ENCODE results near the gene TMEM131L. TPM values are rescaled to one million over a fixed set of nuclear protein-coding genes. Genes with fewer than 3 reads are reported as not detected.

TMEM131L gene
- polyA plus RNA-seq, 1 donor = 36.6 TPM

- DNase-seq = no peak
These were observed 6.2 kb downstream of the TMEM131L start for GRCh38 chr4:153472122-153473037.

- DNase-seq = no peak
These were observed 8.1 kb downstream of the TMEM131L start for GRCh38 chr4:153474251-153474650.

- no peak for DNase-seq
These were observed 10.8 kb downstream of the TMEM131L start for GRCh38 chr4:153476829-153477574.

GRCh38 chr4:153479101-153479500, 12.9 kb downstream of the TMEM131L start:
- no peak for DNase-seq

- DNase-seq = no peak
These were observed 14.5 kb downstream of the TMEM131L start for GRCh38 chr4:153480704-153481103.

GRCh38 chr4:153481478-153481877, 15.3 kb downstream of the TMEM131L start:
- DNase-seq = no peak

- DNase-seq = no peak
These were observed 17.6 kb downstream of the TMEM131L start for GRCh38 chr4:153483432-153484418.

- DNase-seq = no peak
These were observed 19.2 kb downstream of the TMEM131L start for GRCh38 chr4:153485359-153485758.

- no peak for DNase-seq
These were observed 19.7 kb downstream of the TMEM131L start for GRCh38 chr4:153485860-153486259.

GRCh38 chr4:153486281-153487151, 20.4 kb downstream of the TMEM131L start:
- no peak for DNase-seq

- no peak for DNase-seq
These were observed 22.1 kb downstream of the TMEM131L start for GRCh38 chr4:153488006-153488891.

GRCh38 chr4:153489856-153490558, 23.8 kb downstream of the TMEM131L start:
- no peak for DNase-seq

GRCh38 chr4:153490985-153491483, 24.9 kb downstream of the TMEM131L start:
- DNase-seq = no peak

GRCh38 chr4:153494562-153494961, 28.4 kb downstream of the TMEM131L start:
- no peak for DNase-seq

GRCh38 chr4:153495480-153496193, 29.5 kb downstream of the TMEM131L start:
- DNase-seq = no peak

- DNase-seq = no peak
These were observed 31.0 kb downstream of the TMEM131L start for GRCh38 chr4:153497091-153497531.

- DNase-seq = no peak
These were observed 32.1 kb downstream of the TMEM131L start for GRCh38 chr4:153497988-153498967.
